ENCODE results near the gene MUC4.

Gene MUC4

GRCh38 chr3:195849322-195850074, 37.8 kb upstream of the MUC4 start:
- no peak for DNase-seq (ENCODE audit: low read depth)
- no peak overlapping the region for H3K4me3 ChIP-seq (ENCODE audit: low read depth, low read length)
- TF ChIP-seq CTCF (IDR thresholded peaks at IDR 0.05; ENCODE audit: low read depth, low read length) = no peak
- TF ChIP-seq MYC (IDR thresholded peaks at IDR 0.05; ENCODE audit: low read depth, low read length) = no peak

- no peak overlapping the region for H3K4me3 ChIP-seq (ENCODE audit: low read depth, low read length)
- DNase-seq (ENCODE audit: low read depth) = peak; percentile 49
- TF ChIP-seq CTCF (IDR thresholded peaks at IDR 0.05; ENCODE audit: low read depth, low read length) = no peak
- no peak for TF ChIP-seq MAX (IDR thresholded peaks at IDR 0.05; ENCODE audit: low read depth, low read length)
- no peak for TF ChIP-seq MYC (IDR thresholded peaks at IDR 0.05; ENCODE audit: low read depth, low read length)
- TF ChIP-seq POLR2A (IDR thresholded peaks at IDR 0.05; ENCODE audit: extremely low read depth, insufficient read length) = no peak
These were observed 35.6 kb upstream of the MUC4 start for GRCh38 chr3:195847055-195847950.

GRCh38 chr3:195845483-195845882, 33.8 kb upstream of the MUC4 start:
- DNase-seq (ENCODE audit: low read depth) = no peak
- TF ChIP-seq MYC (IDR thresholded peaks at IDR 0.05; ENCODE audit: low read depth, low read length) = no peak
- TF ChIP-seq CTCF (IDR thresholded peaks at IDR 0.05; ENCODE audit: low read depth, low read length) = no peak
- TF ChIP-seq POLR2A (IDR thresholded peaks at IDR 0.05; ENCODE audit: extremely low read depth, insufficient read length) = no peak
- no peak for TF ChIP-seq MAX (IDR thresholded peaks at IDR 0.05; ENCODE audit: low read depth, low read length)
- no peak overlapping the region for H3K4me3 ChIP-seq (ENCODE audit: low read depth, low read length)

GRCh38 chr3:195844671-195845218, 33.0 kb upstream of the MUC4 start:
- no peak for DNase-seq (ENCODE audit: low read depth)
- TF ChIP-seq MAX (IDR thresholded peaks at IDR 0.05; ENCODE audit: low read depth, low read length) (no peak), MYC (IDR thresholded peaks at IDR 0.05; ENCODE audit: low read depth, low read length) (no peak), CTCF (IDR thresholded peaks at IDR 0.05; ENCODE audit: low read depth, low read length) (no peak), POLR2A (IDR thresholded peaks at IDR 0.05; ENCODE audit: extremely low read depth, insufficient read length) (no peak)
- no peak overlapping the region for H3K4me3 ChIP-seq (ENCODE audit: low read depth, low read length)

- no peak overlapping the region for H3K4me3 ChIP-seq (ENCODE audit: low read depth, low read length)
- TF ChIP-seq POLR2A (IDR thresholded peaks at IDR 0.05; ENCODE audit: extremely low read depth, insufficient read length) (no peak), MAX (IDR thresholded peaks at IDR 0.05; ENCODE audit: low read depth, low read length) (no peak), MYC (IDR thresholded peaks at IDR 0.05; ENCODE audit: low read depth, low read length) (no peak), CTCF (IDR thresholded peaks at IDR 0.05; ENCODE audit: low read depth, low read length) (no peak)
- DNase-seq (ENCODE audit: low read depth) = no peak
These were observed 27.7 kb upstream of the MUC4 start for GRCh38 chr3:195839260-195840010.
